ENCODE data around the gene IRF9. TPM values are rescaled to one million over a fixed set of nuclear protein-coding genes. Genes with fewer than 3 reads are reported as not detected.
A peak's percentile ranks its signal among the peaks of the same experiment; 100 is the strongest.

The IRF9 gene
- total RNA-seq, 1 donor: 63.1 TPM

DNA sequence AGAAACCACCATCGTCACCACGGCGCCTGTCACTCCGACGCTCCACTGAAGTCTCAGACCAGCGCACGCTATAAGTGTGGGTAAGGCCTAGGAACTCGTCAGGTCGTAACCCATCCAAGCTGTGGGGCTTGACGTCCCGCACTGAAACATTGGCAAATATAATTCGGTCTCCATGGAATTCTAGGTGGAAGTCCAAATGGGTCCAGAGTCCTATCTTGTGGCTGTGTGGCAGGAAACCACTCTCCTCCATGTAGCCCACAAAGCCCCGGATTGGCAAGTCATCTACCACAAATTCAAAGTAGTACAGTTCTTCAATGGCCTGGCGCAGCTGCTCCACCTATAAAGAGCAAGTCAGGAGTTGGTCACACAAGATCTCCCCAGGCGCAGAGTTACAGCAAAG lies 31.9 kb downstream of the IRF9 start:
- TF ChIP-seq, protein P1, sequence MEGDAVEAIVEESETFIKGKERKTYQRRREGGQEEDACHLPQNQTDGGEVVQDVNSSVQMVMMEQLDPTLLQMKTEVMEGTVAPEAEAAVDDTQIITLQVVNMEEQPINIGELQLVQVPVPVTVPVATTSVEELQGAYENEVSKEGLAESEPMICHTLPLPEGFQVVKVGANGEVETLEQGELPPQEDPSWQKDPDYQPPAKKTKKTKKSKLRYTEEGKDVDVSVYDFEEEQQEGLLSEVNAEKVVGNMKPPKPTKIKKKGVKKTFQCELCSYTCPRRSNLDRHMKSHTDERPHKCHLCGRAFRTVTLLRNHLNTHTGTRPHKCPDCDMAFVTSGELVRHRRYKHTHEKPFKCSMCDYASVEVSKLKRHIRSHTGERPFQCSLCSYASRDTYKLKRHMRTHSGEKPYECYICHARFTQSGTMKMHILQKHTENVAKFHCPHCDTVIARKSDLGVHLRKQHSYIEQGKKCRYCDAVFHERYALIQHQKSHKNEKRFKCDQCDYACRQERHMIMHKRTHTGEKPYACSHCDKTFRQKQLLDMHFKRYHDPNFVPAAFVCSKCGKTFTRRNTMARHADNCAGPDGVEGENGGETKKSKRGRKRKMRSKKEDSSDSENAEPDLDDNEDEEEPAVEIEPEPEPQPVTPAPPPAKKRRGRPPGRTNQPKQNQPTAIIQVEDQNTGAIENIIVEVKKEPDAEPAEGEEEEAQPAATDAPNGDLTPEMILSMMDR (IDR thresholded peaks at IDR 0.05; ENCODE audit: insufficient read depth, low read length): no peak
- no peak overlapping the region for H3K4me3 ChIP-seq (ENCODE audit: low read depth, low read length)
- no peak for DNase-seq (ENCODE audit: low read depth)

DNA sequence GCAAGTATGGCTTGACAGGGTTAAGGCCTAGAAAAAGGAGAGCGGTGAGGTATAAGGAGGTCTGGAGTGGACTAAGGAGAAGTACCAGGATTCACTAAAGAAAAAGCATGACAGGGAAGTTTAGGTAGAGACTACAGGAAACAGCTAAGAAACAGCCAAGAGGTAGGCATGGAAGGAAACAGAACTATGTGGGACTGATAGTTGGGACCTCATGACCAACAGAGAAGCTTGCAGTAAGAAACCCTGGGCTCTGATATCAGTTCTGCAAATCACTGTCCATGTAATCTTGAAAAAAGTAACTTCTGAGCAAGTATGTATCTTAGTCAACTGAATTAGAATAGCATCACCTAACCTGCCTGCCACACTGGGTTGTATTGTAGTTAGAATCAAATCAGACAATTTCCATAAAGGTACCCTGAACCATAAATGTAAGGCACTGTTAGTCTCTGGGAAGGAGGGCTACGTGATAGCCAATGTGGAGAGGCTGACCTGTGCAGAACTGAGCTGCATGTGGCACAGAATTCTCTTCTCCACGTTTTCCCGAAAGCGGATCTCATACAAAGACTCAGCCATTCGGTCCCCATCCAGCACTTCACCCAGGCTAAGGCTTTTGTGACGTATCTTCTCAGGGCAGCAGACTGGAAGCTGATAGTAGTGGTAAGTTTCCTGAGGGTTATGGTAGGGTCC lies 33.3 kb downstream of the IRF9 start:
- TF ChIP-seq, protein P1 (IDR thresholded peaks at IDR 0.05; ENCODE audit: insufficient read depth, low read length): no peak
- no peak for DNase-seq (ENCODE audit: low read depth)
- peak overlapping the region; percentile 91 for H3K4me3 ChIP-seq (ENCODE audit: low read depth, low read length)

DNA sequence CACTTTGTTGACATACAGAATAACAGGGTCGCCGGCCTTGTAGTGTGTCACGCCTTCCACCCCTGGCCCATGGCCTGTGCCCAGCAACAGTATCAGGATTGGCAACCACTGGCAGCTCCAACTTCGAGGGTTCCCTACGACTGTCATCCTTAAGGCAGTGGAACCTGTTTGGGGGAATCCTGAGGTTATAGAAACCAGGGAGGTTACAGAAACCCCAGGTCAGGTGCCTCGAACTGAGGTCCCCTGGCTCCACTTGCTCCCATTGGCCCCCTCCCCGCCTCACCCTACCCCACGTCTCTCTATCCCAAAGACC lies 33.8 kb downstream of the IRF9 start:
- peak overlapping the region; percentile 91 for H3K4me3 ChIP-seq (ENCODE audit: low read depth, low read length)
- DNase-seq (ENCODE audit: low read depth): no peak
- TF ChIP-seq, protein P1 (IDR thresholded peaks at IDR 0.05; ENCODE audit: insufficient read depth, low read length): no peak

DNA sequence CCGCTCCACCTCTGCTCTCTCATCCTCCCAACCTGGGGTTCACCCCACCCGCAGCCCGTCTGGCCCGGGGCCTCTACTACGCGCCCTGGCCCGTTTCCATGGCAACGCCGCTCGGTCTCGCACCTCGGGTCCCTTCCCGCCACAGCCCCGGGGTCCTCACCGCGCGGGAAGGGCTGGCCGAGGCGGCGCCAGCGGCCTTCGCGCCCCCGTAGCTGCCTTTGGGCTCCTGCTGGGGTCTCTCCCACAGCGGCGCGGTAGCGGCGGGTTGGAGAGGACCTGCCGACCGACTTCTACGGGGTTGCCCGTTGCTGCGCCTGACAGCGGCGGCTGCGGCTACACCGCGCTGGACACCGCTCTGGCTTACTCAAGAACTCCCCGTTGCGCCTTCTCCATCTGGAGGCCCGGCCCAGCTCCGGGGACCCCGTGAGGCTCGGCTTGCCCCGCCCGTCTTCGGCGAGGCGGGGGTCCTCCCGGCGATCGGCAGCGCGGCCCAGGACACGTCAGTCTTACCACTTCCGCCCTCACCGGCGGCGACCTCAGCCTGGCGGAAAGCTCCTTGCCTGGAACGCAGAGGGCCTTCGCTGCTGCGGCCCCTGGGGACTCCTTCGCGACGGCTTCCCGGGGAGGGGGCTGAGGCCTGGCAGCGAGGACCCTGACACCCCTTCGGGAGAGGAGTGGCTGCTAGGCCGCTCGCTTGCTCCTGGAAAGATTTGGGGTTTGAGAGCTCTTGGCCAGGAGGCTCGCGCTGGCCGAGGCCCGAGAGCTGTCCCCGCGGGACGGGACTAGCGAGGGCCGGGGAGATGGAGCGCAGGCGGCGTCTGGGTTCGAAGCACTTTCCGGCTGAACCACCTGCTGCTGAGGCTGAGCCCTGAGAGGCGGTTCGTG lies 34.4 kb downstream of the IRF9 start, which contains the start of gene TM9SF1:
Gene TM9SF1 (minus strand): TSS at position 256 of the 885 bp plus-strand sequence. CDS start 422 bp downstream, outside the sequence.
- TF ChIP-seq, protein P1 (IDR thresholded peaks at IDR 0.05; ENCODE audit: insufficient read depth, low read length): no peak
- DNase-seq (ENCODE audit: low read depth): peak; percentile 83
- H3K4me3 ChIP-seq (ENCODE audit: low read depth, low read length): peak within 1 kb of the TSS; percentile 91

DNA sequence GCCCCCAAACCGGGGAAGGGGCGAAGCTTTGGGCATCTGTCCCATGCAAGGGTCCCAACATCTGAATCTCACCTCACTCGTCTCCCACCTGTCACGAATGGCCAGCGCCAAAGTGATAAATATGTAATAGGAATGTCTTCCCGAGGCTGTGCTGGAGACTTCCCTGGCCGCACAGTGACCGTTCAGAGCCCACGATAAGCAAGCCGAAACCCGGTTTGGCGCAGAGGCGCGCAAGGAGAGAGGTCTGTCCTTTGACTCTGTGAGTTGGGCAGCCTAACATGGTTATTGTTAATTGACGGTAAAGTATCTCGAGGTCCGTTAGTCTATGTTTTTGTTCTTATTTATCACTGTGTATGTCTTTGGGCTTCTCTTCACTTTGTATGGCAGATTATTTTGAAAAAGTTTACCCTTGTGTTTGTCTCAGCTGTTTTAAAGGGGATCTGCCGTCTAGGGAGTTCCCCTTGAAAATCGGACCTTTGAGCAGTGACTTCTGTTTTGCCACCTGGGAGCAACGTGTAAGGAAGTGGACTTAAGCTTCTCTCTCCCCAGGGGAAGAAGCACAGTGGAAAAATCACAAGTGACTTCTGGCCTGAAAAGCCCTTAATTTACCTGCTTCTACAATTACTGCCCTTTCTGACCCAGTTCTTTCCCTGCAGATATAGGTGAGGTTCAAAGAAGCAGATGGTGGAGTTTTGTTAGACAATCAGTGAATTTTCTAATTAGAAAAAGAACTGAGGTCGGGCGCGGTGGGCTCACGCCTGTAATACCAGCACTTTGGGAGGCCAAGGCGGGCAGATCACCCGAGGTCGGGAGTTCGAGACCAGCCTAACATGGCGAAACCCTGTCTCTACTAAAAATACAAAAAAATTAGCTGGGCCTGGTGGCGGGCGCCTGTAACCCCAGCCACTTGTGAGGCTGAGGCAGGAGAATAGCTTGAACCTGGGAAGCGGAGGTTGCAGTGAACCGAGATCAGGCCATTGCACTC lies 35.3 kb downstream of the IRF9 start:
- H3K4me3 ChIP-seq (ENCODE audit: low read depth, low read length): peak overlapping the region; percentile 91
- TF ChIP-seq, protein P1 (IDR thresholded peaks at IDR 0.05; ENCODE audit: insufficient read depth, low read length): no peak
- peak; percentile 29 for DNase-seq (ENCODE audit: low read depth)

DNA sequence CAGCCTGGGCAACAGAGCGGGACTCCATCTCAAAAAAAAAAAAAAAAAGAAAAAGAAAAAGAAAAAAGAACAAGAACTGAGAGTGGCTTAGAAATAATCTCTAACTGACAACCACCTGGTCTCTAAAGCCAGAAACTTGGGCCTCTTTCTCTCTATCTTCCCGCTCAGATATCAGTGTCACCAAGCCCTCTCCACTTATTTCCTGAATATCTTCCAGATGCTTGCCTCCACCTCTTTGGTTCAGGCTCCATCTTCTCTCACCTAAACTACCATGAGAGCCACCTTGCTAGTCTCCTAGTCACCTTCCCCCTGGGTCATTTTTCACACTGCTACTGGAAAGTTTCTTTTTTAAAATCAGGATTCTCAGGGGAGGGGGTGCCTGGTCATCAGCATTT lies 36.0 kb downstream of the IRF9 start:
- DNase-seq (ENCODE audit: low read depth): no peak
- H3K4me3 ChIP-seq (ENCODE audit: low read depth, low read length): no peak overlapping the region
- TF ChIP-seq, protein P1 (IDR thresholded peaks at IDR 0.05; ENCODE audit: insufficient read depth, low read length): no peak

Measured in fibroblast of the aortic adventitia (primary cell).